Neural cell (in vitro differentiated cells): ENCODE measurements around the gene WDR20.

ENCODE experiments used
- CTCF ChIP-seq: fragments of 450-650 bp; IDR thresholded peaks from 2 replicates; pipeline ENCODE4 v1.5.1; 2014; ENCODE audit warnings: antibody characterized with exemption, mild to moderate bottlenecking, moderate library complexity; ENCODE audit not compliant: poor library complexity, severe bottlenecking
- EP300 ChIP-seq: fragments of 450-650 bp; conservative IDR thresholded peaks from 2 replicates; pipeline ENCODE4 v1.6.1; 2014; ENCODE audit warnings: antibody characterized with exemption, mild to moderate bottlenecking, moderate library complexity; ENCODE audit not compliant: poor library complexity, severe bottlenecking
- EZH2 ChIP-seq: fragments of 200-600, 300-800 bp; shearing (Covaris generic), sonication (generic); IDR thresholded peaks from 2 replicates; pipeline ENCODE4 v1.6.1; 2014; ENCODE audit warnings: antibody characterized with exemption, low read length, borderline replicate concordance, mild to moderate bottlenecking; ENCODE audit not compliant: insufficient read depth, poor library complexity, severe bottlenecking
- REST ChIP-seq: IDR thresholded peaks from 2 replicates; pipeline ENCODE4 v1.6.1; 2012; ENCODE audit warnings: borderline replicate concordance
- SMC3 ChIP-seq: fragments of 450-650 bp; conservative IDR thresholded peaks from 2 replicates; pipeline ENCODE4 v1.6.1; 2014; ENCODE audit warnings: antibody characterized with exemption, mild to moderate bottlenecking, moderate library complexity; ENCODE audit not compliant: poor library complexity

DNA sequence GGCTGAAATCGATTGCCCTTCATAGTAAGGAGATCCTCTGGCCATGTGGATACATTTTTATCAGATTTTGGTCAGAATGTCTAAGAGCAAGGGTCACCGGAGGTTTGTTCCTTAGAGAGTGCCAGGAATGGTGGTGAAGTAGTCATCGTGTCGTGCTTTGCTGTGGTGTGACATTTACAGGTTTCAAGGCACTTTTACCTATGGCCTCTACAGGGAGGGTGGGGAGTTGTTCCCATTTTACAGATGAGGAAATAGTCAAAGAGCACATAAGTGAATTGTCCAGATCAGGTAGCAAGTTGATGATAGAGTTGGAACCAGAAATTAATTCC lies 57.2 kb downstream of the WDR20 start:
- TF ChIP-seq EZH2, result no peak
- TF ChIP-seq CTCF, result no peak
- no peak for TF ChIP-seq SMC3
- no peak for TF ChIP-seq EP300
- TF ChIP-seq REST, result no peak
